Measurements from ENCODE around the gene SUSD6.

GRCh38 chr14:69750495-69750894 lies 139.1 kb downstream of the SUSD6 start:
- TF ChIP-seq CTCF (IDR thresholded peaks at IDR 0.05) (no peak), HOXB13 (CRISPR knock-in tag; IDR thresholded peaks at IDR 0.05; ENCODE audit: low read depth) (no peak), CHD2 (IDR thresholded peaks at IDR 0.05; ENCODE audit: low read length, partially characterized antibody) (no peak), BHLHE40 (IDR thresholded peaks at IDR 0.05; ENCODE audit: low read depth, low read length) (no peak), POLR2A (IDR thresholded peaks at IDR 0.05; ENCODE audit: low read length) (no peak), USF2 (IDR thresholded peaks at IDR 0.05) (no peak), MYC (IDR thresholded peaks at IDR 0.05; ENCODE audit: borderline replicate concordance, low read length) (no peak), RFX5 (IDR thresholded peaks at IDR 0.05) (no peak), POLR2AphosphoS2 (conservative IDR thresholded peaks at IDR 0.05; ENCODE audit: low read length) (no peak), CHD4 (IDR thresholded peaks at IDR 0.05; ENCODE audit: borderline replicate concordance) (no peak), EHF (CRISPR knock-in tag; IDR thresholded peaks at IDR 0.05) (no peak), EP300 (IDR thresholded peaks at IDR 0.05) (no peak)
